ENCODE results near the gene ZNF792.
A peak's percentile ranks its signal among the peaks of the same experiment; 100 is the strongest.
"Not testable (repeated sequence)": the region's sequence is repeated elsewhere in the genome, so short reads cannot be mapped to it uniquely, and the experiment has no call there.

Gene ZNF792

GRCh38 chr19:34970185-34970780 is 6.3 kb upstream of the ZNF792 start:
- not testable (repeated sequence) for DNase-seq

- DNase-seq, result no peak
Observed at GRCh38 chr19:34969721-34970120, 5.7 kb upstream of the ZNF792 start.

DNA sequence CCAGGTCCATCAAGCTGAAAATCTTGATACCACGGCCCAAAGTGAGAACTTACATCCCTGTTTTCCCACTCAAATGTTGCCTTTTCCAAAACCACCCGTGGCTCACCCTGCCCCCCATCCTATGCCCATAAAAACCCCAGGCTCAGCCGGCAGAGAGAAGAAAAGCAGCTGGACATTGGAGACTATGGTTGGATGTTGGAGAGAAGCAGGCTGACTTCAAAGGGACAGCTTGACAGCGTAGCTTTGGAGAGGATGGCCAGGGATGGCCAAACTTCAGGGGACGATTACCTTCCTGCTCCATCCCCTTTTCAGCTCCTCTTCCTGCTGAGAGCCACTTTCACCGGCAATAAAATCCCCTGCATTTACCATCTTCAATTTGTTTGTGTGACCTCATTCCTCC is 3.5 kb upstream of the ZNF792 start:
- DNase-seq, result no peak

DNA sequence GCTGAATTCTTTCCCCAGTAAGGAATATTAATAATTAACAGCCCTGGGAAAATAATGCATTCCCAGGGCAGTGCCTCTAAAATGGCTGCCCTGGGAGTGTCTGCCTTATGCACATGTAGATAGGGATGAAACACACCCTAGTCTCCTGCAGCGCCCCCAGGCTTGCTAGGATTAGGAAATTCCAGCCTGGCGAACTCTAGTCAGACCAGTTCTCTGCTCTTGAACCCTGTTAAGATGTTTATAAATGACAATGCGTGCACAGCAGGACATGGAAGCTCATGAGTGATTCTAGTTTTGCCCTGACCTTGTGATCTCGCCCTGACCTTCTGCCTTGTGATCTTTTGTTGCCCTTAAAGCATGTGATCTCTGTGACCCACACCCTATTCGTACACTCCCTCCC is 1.5 kb upstream of the ZNF792 start:
- DNase-seq, result not testable (repeated sequence)

- DNase-seq, result no peak
Observed at GRCh38 chr19:34964598-34964997, 569 bp upstream of the ZNF792 start.

- DNase-seq, result no peak
Observed at GRCh38 chr19:34962687-34963572, 1.1 kb downstream of the ZNF792 start.

GRCh38 chr19:34961775-34962686 is 2.0 kb downstream of the ZNF792 start:
- DNase-seq, result peak; percentile 52

DNA sequence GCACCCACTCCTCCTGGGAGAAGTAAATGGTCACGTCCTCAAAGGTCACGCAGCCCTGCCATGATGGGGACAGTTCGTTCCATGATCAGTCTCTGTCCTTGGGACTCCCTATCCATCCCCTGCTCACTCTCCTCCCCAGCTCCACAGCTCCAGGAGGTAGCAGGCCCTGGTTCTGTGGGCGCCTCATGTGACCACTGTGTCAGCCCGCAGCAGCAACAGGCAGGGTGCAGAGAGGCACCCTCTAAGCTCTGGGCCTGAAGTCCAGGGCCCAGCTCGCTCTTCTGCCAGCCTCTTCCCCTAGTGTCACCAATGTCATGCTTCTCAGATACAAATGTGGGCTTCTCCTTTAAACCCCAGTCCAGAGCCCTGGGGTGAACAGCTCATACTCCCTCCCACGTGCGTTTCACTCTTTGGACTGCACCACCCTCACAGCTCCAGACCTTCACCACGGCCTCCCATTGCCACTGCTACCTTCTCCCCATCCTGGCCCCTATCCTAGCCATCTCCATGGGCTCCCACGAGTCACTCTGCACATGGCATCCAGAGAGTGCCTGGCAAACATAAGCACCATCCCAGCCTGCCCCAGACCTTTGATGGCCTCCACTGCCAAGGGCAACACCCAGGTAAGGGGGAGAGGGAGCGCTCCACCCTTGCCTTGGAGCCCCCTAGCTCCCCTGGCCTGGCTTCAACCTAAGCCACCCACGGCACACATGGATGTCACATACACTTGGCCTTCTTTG is 2.9 kb downstream of the ZNF792 start:
- no peak for DNase-seq

- no peak for DNase-seq
Observed at GRCh38 chr19:34960103-34960805, 3.8 kb downstream of the ZNF792 start.

- DNase-seq, result no peak
Observed at GRCh38 chr19:34959021-34959420, 5.0 kb downstream of the ZNF792 start.

- DNase-seq, result no peak
Observed at GRCh38 chr19:34957830-34958751, 5.9 kb downstream of the ZNF792 start.

DNA sequence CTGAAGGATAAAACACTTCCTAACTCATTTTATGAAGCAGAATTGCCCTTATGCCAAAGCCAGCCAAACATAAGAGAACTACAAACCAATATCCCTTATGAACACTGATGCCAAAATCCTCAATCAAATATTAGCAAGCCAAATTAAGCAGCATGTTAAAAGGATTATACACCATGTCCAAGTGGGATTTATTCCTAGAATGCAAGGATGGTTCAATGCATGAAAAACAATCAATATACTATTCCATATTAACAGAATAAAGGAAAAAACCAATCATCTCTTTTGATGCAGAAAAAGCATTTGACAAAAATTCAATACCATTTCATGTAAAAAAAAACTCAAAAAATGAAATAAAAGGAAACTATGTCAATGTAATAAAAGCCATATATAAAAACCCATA is 10.9 kb downstream of the ZNF792 start:
- no peak for DNase-seq

- no peak for DNase-seq
Observed at GRCh38 chr19:34943861-34944573, 20.0 kb downstream of the ZNF792 start.

DNA sequence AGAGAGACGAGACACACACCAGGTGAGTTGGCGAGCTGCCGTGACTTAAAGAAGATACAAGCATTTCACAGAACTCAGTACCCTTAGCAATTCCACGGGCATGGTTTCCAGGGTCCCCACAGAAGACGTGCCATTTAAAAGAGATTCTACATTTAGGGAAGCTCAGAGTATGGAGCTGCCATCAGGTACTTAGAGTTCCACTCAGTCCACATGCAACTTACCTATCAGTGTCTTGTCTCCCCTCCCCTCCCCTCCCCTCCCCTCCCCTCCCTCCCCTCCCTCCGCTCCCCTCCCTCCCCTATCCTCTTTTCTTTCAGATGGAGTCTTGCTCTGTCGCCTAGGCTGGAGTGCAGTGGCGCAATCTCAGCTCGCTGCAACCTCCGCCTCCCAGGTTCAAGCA is 25.1 kb downstream of the ZNF792 start:
- DNase-seq, result no peak

DNA sequence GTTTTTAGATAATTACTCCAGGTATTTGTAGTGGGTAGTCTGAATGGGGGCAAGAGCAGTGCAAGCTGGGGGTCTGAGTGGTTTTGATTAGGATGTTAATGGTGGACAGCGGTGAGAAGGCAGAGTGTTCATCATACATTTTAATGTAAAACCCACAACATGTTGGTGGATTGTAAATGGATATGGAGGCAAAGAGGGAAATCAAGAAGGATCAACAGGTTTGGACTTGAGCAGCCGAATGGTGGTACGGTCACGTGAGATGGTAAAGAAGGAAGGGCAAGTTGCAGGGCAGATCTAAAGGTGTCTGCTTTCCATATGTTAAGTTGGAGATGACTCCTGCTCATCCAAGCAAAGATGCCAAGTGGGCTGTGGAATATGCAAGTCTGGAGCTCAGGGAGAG is 27.8 kb downstream of the ZNF792 start:
- DNase-seq, result no peak

- DNase-seq, result no peak
Observed at GRCh38 chr19:34932494-34932893, 31.5 kb downstream of the ZNF792 start.

GRCh38 chr19:34926685-34927375 is 37.2 kb downstream of the ZNF792 start, which contains the start of gene ZNF30:
TSS of gene ZNF30 (plus strand) at chr19:34926903. CDS start at chr19:34929948, 3,045 bp downstream.
- DNase-seq, result peak; percentile 84

GRCh38 chr19:34926361-34926684 is 37.7 kb downstream of the ZNF792 start:
- no peak for DNase-seq

DNA sequence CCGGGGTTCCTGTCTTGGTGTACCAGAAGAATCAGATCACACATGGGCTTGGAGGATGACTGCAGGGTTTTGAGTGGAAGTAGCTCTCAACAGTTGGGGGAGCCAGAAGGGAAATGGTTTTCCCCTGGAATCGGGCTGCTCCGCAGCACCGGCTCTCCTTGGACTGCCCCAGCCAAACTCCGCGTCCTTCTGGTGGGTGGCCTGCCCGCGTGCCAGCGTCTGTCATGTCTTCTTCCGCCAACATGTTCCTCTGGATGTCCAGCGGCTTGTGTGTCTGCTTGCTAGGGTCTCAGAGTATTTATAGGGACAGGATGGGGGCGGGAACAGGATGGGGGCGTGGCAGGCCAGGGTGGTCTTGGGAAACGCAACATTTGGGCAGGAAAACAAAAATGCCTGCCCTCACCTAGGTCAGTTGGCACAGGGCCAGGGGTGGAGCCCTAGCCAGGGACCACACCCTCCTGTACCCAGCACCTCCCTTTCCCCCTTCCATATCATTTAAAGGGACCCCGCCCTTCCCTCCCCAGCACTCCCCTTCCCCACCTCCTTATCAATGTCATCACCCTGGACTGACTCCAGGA is 38.7 kb downstream of the ZNF792 start:
- DNase-seq, result no peak

Measured in activated CD4-positive, alpha-beta T cell treated with anti-CD3 and anti-CD28 coated beads, Interleukin-2, amount 50 U/mL, for 16 hours (primary cell).